Measurements from ENCODE around the gene GAS1.

DNA sequence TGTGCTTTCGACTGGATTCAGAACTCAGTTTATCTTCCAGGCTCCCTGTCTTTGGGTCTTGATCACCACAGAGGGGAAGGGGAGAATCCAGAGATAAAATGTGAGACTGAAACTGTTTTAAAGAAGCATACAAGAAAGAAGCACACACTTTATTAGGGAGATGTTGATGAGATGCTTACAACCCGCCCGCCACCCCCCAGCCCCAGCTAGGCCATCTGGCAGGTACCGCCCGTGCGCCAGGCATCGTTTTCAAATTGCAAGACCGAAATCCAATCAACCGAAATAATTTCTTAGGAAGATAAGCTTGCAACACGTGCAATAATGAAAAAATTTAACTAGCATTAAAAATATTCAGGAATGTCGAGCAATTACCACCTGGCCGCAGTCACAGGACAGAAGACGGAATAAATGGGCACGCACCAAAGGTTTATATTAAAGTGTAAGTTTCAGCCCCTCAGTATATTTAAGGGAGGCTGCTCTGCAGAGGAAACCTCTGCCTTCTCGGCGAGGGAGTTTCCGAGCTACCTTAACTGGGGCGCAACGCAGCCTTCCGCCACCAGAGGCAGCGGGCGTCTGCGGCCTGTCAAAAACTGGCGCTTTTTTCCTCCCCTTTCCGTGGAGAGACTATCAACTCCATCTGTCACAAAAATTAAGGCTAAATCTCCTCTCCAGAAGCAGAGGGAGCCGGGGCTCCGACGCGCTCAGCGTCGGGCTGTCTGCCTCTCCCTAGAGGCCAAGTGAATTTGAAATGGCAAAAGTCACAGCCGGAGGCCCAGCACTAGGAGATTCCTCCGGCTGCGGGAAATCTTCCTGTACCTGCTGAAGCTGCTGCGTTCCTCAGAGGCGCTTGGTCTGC is 996 bp upstream of the GAS1 start:
- TF ChIP-seq YY1 (IDR thresholded peaks at IDR 0.05; ENCODE audit: insufficient read depth, insufficient read length): no peak
- TF ChIP-seq ZNF274 (IDR thresholded peaks at IDR 0.05; ENCODE audit: low read depth, low read length): no peak
- TF ChIP-seq SUZ12 (IDR thresholded peaks at IDR 0.05; ENCODE audit: extremely low read depth, insufficient read depth, insufficient read length): no peak

Measured in NT2/D1 (cell line).